Stimulated activated naive CD8-positive, alpha-beta T cell treated with anti-CD3 and anti-CD28 coated beads, Interleukin-15, Interleukin-2, amounts not matched to agents 100 U/mL and 50 U/mL, for 24 hours (primary cell): ENCODE results near the gene SCN4B.
A peak's percentile ranks its signal among the peaks of the same experiment; 100 is the strongest.
"Not testable (repeated sequence)": the region's sequence is repeated elsewhere in the genome, so short reads cannot be mapped to it uniquely, and the experiment has no call there.

ENCODE experiments used
- ATAC-seq: fragments of 150-1000 bp; cut with Tn5 transposase; one replicate; pipeline ENCODE4 v1.10.0; 2021
- DNase-seq: peaks from one replicate; pipeline ENCODE4 v3.0.0; 2021

Gene SCN4B, protein sequence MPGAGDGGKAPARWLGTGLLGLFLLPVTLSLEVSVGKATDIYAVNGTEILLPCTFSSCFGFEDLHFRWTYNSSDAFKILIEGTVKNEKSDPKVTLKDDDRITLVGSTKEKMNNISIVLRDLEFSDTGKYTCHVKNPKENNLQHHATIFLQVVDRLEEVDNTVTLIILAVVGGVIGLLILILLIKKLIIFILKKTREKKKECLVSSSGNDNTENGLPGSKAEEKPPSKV

GRCh38 chr11:118152552-118153471 lies at the start of gene SCN4B:
Gene SCN4B, minus strand, starts transcription at chr11:118152823. Its CDS starts 150 bp downstream, at chr11:118152673.
- DNase-seq (no peak), ATAC-seq (peak; percentile 38)

- DNase-seq, result no peak
- ATAC-seq, result no peak
These were observed 49.3 kb upstream of the SCN4B start for GRCh38 chr11:118201966-118202365.

GRCh38 chr11:118200901-118201680 lies 48.5 kb upstream of the SCN4B start:
- DNase-seq (peak; percentile 64), ATAC-seq (peak; percentile 88)

- ATAC-seq, result no peak
- no peak for DNase-seq
These were observed 47.9 kb upstream of the SCN4B start for GRCh38 chr11:118200497-118200896.

DNA sequence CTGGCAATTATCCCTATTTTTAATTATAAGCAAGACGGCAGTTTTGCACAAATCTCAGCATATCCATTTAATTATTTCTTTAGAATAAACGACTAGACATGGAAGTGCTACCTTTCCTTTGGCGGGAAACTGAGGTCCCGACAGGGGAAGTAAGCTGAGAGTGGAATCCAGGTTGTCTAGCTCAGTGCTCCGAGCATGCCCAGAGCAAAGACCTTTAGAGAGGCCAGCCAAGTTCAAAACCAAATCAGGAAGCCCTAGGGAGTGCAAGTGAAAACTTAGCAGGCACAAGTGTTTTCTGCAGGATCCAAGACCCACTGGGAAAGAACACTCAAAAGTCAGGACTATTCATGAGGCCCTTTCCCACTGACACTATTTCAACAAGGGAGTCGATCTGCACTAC lies 46.5 kb upstream of the SCN4B start:
- no peak for ATAC-seq
- DNase-seq, result no peak

GRCh38 chr11:118198370-118198769 lies 45.7 kb upstream of the SCN4B start:
- DNase-seq (peak; percentile 93), ATAC-seq (peak; percentile 26)

DNA sequence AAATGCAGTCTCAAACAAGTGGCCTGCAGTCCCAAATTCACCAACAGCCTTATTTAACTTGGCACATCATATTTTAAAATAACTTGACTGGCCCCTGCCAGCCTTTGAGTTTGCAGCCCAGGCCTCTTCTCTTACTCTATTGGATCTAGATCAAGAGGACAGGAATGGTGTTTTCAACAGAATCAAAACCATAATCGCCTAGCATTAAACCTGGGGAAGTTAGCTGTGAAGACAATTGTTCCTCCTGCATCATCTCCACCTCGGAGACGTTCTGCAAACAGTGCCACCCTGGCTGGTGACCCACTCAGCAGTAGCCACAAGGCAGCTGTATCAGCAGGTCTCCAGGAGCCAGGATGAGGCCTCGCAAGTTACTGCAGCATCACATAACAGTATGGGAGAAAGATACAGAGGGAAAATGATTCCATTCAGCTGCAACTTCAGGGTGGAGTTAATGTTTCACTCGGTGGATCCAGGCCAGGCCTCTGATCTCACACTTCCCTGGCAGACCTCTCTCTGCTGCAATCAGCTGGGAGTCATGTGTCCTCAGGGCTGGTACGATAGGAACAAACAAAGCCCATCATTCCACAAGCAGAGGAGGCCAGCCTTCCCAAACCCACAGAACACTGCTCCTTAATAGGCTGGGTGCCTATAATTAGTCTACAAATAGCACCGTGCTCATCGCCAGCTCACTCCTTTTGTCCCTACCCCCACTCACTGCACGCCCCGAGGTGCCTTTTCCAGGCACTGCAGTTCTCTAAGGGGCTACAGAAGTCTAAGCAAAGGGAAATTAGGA lies 42.4 kb upstream of the SCN4B start:
- DNase-seq (no peak), ATAC-seq (no peak)

- ATAC-seq, result no peak
- DNase-seq, result no peak
These were observed 41.4 kb upstream of the SCN4B start for GRCh38 chr11:118193910-118194566.

DNA sequence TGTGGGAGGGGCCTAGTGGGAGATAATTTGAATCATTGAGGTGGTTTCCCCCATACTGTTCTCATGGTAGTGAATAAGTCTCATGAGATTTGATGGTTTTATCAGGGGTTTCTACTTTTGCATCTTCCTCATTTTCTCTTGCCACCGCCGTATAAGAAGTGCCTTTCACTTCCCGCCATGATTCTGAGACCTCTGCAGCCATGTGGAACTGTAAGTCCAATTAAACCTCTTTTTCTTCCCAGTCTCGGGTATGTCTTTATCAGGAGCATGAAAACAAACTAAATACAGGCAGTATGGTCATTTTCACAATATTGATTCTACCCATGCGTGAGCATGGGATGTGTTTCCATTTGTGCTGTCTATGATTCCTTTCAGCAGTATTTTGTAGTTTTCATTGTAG lies 40.2 kb upstream of the SCN4B start:
- DNase-seq, ATAC-seq: not testable (repeated sequence)

GRCh38 chr11:118190942-118191506 lies 38.4 kb upstream of the SCN4B start:
- not testable (repeated sequence) for DNase-seq, ATAC-seq

- DNase-seq, result no peak
- ATAC-seq, result no peak
These were observed 33.9 kb upstream of the SCN4B start for GRCh38 chr11:118186346-118187107.

DNA sequence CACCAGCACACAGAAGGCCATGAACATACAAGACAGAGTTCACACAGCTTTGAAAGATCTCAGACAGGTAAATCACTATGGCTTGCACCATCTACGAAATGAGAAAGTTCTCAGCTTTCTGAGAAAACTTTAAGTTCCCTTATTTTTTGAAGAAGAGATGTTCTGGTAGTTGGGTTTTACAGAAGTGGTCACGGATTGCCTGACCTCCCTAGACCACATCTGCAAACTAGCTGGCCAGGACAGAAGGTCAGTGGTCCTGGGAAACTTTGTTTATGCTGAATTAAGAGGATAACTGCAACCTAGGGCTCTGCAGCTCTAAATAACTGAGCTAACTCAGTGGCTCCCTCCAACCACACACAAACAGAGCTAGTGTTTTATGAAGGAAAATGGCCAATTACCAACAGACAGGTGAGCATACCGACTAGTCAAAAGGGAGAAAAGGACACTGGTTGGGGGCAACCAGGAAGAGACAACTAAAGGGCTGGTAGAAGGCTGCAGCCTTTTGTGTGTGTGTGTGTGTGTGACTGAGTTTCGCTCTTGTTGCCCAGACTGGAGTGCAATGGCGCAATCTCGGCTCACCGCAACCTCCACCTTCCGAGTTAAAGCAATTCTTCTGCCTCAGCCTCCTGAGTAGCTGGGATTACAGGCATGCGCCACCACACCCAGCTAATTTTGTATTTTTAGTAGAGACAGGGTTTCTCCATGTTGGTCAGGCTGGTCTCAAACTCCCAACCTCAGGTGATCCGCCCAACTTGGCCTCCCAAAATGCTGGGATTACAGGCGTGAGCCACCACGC lies 32.4 kb upstream of the SCN4B start:
- DNase-seq, result no peak
- no peak for ATAC-seq

DNA sequence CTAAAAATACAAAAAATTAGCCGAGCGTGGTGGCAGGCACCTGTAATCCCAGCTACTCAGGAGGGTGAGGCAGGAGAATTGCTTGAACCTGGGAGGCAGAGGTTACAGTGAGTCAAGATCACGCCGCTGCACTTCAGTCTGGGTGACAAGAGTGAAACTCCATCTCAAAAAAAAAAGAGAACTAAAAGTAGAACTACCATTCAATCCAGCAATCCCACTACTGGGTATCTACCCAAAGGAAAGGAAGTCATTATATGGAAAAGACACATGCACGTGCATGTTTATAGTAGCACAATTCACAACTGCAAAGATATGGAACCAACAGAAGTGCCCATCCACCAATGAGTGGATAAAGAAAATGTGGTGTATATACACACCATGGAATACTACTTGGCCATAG lies 31.1 kb upstream of the SCN4B start:
- not testable (repeated sequence) for DNase-seq, ATAC-seq

GRCh38 chr11:118180300-118180703 lies 27.7 kb upstream of the SCN4B start:
- DNase-seq (peak; percentile 15), ATAC-seq (no peak)

DNA sequence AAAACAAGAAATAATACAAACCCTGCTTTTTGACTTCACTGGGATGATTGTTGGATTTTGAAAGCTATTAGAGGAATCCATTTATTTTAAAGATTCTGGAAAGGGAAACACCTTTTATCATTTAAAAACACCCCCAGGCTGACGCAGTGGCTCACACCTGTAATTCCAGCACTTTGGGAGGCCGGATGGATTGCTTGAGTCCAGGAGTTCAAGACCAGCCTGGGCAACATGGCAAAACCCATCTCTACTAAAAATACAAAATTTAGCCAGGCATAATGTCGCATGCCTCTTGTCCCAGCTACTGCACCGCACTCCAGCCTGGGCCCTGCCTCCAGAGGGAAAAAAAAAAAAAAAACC lies 24.1 kb upstream of the SCN4B start:
- DNase-seq (no peak), ATAC-seq (no peak)

GRCh38 chr11:118175993-118176777 lies 23.6 kb upstream of the SCN4B start, which contains the start of gene SCN2B:
Gene SCN2B, minus strand, starts transcription at chr11:118176639. Its CDS starts 208 bp downstream, at chr11:118176431.
- DNase-seq (no peak), ATAC-seq (no peak)

- ATAC-seq (no peak), DNase-seq (no peak)
These were observed 22.7 kb upstream of the SCN4B start for GRCh38 chr11:118175031-118175992.
